Vagina (tissue), 2 donors: Measurements from ENCODE around the gene MED12L. TPM values are rescaled to one million over a fixed set of nuclear protein-coding genes. Genes with fewer than 3 reads are reported as not detected.

ENCODE experiments used
- DNase-seq, 2 donors: peaks; one replicate each; pipeline ENCODE4 v3.0.0-alpha.2; 2017; ENCODE audit errors: extremely low spot score in 2 of 2
- H3K27ac ChIP-seq: fragments of 200-600 bp; sonication (generic); one replicate; pipeline ENCODE4 v1.5.1; 2019
- H3K27me3 ChIP-seq: fragments of 200-600 bp; sonication (generic); one replicate; pipeline ENCODE4 v1.5.1; 2019
- H3K36me3 ChIP-seq, 2 donors: fragments of 200-600 bp; sonication (generic); one replicate each; pipeline ENCODE4 v1.5.1; 2017 to 2019
- H3K4me1 ChIP-seq: fragments of 200-600 bp; sonication (generic); one replicate; pipeline ENCODE4 v1.5.1; 2019
- H3K4me3 ChIP-seq, 2 donors: fragments of 200-600 bp; sonication (generic); 1 replicate in 1 of 2; 2 replicates in 1 of 2; pipeline ENCODE4 v1.5.1; 2016 to 2019
- H3K9me3 ChIP-seq: fragments of 200-600 bp; sonication (generic); one replicate; pipeline ENCODE4 v1.5.1; 2019
- POLR2A ChIP-seq, 2 donors: fragments of 450-650 bp; IDR thresholded peaks; one replicate each; pipeline ENCODE4 v1.6.1; 2017; ENCODE audit warnings: antibody characterized with exemption in 2 of 2, mild to moderate bottlenecking in 2 of 2, moderate library complexity in 2 of 2
- POLR2AphosphoS5 ChIP-seq, 2 donors: sonication (generic); formaldehyde crosslinking; IDR thresholded peaks; one replicate each; pipeline ENCODE4 v1.9.0; 2017; ENCODE audit warnings: antibody characterized with exemption in 2 of 2, mild to moderate bottlenecking in 2 of 2, low read depth in 1 of 2; ENCODE audit not compliant: insufficient read depth in 1 of 2
- intact Hi-C: fragments of 100-400 bp; cut with DNase I; formaldehyde crosslinking; loops from one replicate; pipeline ENCODE4 v1.15.1; 2023
- total RNA-seq: library from RNA; depleted of rRNA; stranded (reverse); fragments of >200 nt; gene quantifications from one replicate; pipeline ENCODE4 v1.2.3, GENCODE V29; 2016
- TF ChIP-seq, protein P1 (sequence below), 3 experiments: fragments of 450-650 bp in 2 of 3; fragments of 200-600 bp in 1 of 3; sonication (generic) in 1 of 3; IDR thresholded peaks; one replicate each; pipeline ENCODE4 v1.5.1; 2017 to 2019; ENCODE audit warnings: antibody characterized with exemption in 3 of 3, mild to moderate bottlenecking in 2 of 3, moderate library complexity in 2 of 3

MED12L gene
- total RNA-seq, 1 donor from 2014 or later = 1.7 TPM

DNA sequence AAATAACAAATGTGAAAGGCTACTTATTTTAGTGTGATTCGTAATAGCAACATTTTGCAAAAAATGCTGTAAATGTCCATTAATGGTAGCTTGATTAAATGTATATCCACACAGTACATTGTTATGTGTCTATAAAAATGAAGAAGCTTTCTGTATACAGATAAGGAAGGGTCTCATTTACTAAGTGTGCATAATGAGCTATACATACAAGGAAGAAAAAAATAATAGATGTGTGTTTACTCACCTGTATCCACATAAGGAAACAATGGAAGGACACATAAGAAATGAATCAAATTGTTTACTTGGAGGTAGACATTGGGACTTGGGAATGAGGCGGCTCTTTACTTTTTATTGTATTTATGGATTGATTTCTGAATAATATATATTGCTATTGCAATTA lies 34.9 kb downstream of the MED12L start:
- Histone ChIP-seq H3K9me3 (no peaks in the 10 kb centered on the region), H3K4me3 (no peak overlapping the region), H3K4me1 (no peaks in the 10 kb centered on the region), H3K27me3 (no peaks in the 10 kb centered on the region), H3K27ac (no peak overlapping the region), H3K36me3 (no peaks in the 10 kb centered on the region)
- TF ChIP-seq POLR2A (IDR thresholded peaks at IDR 0.05) (no peak), POLR2AphosphoS5 (IDR thresholded peaks at IDR 0.05; ENCODE audit: insufficient read depth in 1 of 2, low read depth in 1 of 2) (no peak)
- TF ChIP-seq, protein P1, sequence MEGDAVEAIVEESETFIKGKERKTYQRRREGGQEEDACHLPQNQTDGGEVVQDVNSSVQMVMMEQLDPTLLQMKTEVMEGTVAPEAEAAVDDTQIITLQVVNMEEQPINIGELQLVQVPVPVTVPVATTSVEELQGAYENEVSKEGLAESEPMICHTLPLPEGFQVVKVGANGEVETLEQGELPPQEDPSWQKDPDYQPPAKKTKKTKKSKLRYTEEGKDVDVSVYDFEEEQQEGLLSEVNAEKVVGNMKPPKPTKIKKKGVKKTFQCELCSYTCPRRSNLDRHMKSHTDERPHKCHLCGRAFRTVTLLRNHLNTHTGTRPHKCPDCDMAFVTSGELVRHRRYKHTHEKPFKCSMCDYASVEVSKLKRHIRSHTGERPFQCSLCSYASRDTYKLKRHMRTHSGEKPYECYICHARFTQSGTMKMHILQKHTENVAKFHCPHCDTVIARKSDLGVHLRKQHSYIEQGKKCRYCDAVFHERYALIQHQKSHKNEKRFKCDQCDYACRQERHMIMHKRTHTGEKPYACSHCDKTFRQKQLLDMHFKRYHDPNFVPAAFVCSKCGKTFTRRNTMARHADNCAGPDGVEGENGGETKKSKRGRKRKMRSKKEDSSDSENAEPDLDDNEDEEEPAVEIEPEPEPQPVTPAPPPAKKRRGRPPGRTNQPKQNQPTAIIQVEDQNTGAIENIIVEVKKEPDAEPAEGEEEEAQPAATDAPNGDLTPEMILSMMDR (IDR thresholded peaks at IDR 0.05) = no peak
- intact Hi-C loops = no loop called here
- no peak for DNase-seq

DNA sequence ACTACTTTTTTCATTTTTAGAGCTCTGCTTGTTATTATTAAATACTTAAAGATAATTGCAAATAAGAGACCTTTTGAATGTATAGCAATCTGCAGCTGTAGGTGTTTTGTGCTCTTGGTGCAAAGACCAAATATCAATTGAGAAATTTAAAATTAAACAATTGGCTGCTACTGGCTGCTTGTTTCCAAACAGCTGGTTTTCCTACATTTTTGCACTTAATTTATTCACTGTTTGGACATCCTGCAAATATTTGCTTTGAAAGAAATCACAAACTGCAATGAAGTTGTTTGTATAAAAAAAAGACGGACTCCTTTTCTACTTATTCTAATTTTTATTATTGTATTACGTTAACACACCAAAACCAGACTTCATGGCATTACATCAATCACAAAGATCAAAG lies 35.6 kb downstream of the MED12L start:
- no peak for DNase-seq

DNA sequence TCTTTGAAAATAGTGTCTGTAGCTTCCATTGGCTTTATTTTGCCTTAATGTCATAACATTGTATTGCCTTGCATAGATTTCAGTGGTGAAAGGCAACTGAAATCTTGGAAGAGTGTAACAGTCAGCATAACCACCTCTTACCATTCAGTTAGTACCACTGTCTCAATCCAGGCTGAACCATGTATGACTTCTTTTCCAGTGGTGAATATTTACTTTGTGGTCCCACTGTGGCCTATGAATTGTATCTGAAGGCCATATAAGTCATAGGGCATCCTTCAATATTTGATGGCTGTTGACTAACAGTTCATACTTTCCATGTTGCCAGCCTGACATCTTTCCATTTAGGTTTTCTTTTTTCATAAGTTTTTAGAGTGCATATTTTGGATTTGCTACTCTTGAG lies 38.4 kb downstream of the MED12L start:
- TF ChIP-seq, protein P1 (IDR thresholded peaks at IDR 0.05) = no peak
- TF ChIP-seq POLR2A (IDR thresholded peaks at IDR 0.05) (no peak), POLR2AphosphoS5 (IDR thresholded peaks at IDR 0.05; ENCODE audit: insufficient read depth in 1 of 2, low read depth in 1 of 2) (no peak)
- intact Hi-C loops = no loop called here
- Histone ChIP-seq H3K36me3 (no peaks in the 10 kb centered on the region), H3K9me3 (no peaks in the 10 kb centered on the region), H3K27ac (no peak overlapping the region), H3K27me3 (no peaks in the 10 kb centered on the region), H3K4me3 (no peak overlapping the region), H3K4me1 (no peaks in the 10 kb centered on the region)
- no peak for DNase-seq

More for the DNA sequence above, 35.6 kb downstream of the MED12L start:
- Histone ChIP-seq H3K4me1 (no peaks in the 10 kb centered on the region), H3K36me3 (no peaks in the 10 kb centered on the region), H3K9me3 (no peaks in the 10 kb centered on the region), H3K4me3 (no peak overlapping the region), H3K27me3 (no peaks in the 10 kb centered on the region), H3K27ac (no peak overlapping the region)
- no peak for TF ChIP-seq POLR2A (IDR thresholded peaks at IDR 0.05)
- TF ChIP-seq POLR2AphosphoS5 (IDR thresholded peaks at IDR 0.05; ENCODE audit: insufficient read depth in 1 of 2, low read depth in 1 of 2) = no peak
- TF ChIP-seq, protein P1 (IDR thresholded peaks at IDR 0.05) = no peak
- intact Hi-C loops = no loop called here

DNA sequence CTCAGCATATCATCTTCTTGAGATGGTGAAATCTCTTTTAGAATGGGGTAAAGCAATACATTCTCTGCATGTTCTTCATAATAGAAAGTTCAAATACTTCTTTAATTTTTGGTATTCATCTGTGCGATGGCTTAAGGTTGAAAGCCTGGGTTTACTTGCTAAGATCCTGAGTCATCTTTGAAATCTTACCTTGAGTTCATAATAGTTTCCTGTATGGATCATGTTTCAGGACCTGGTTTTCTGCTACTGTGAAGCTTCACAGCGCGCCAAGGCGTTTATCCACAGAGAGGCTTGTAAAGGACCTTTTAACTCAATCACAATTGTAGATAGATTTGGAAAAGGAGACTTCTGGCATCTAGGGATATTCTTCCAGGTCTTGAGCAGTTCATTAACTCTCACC lies 39.0 kb downstream of the MED12L start:
- Histone ChIP-seq H3K27ac (no peak overlapping the region), H3K4me3 (no peak overlapping the region), H3K36me3 (no peaks in the 10 kb centered on the region), H3K27me3 (no peaks in the 10 kb centered on the region), H3K9me3 (no peaks in the 10 kb centered on the region), H3K4me1 (no peaks in the 10 kb centered on the region)
- DNase-seq = no peak
- no peak for TF ChIP-seq POLR2AphosphoS5 (IDR thresholded peaks at IDR 0.05; ENCODE audit: insufficient read depth in 1 of 2, low read depth in 1 of 2)
- TF ChIP-seq POLR2A (IDR thresholded peaks at IDR 0.05) = no peak
- TF ChIP-seq, protein P1 (IDR thresholded peaks at IDR 0.05) = no peak
- intact Hi-C loops = no loop called here

DNA sequence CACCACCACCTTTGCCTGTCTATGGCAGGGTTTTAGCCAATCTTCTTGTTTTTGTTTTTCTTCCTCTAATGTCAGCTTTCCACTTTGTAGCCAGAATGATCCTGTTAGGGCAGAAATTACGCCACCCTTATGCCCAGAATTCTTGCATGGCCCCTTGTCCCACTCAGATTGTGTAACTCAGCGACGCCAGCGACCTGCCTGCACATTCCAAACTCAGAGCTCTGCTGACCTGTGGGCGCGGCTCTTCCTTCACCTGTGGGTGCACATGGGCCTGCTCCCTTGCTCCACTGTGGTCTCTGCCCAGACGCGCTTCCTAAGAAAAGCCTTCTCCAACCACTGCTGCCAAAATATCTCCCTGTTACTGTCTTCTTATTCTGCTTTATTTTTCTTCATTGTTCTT lies 45.0 kb downstream of the MED12L start:
- intact Hi-C loops = no loop called here

More for the DNA sequence above, 45.0 kb downstream of the MED12L start:
- no peaks in the 10 kb centered on the region for H3K36me3 ChIP-seq
- H3K4me1 ChIP-seq = no peaks in the 10 kb centered on the region
- H3K27ac ChIP-seq = no peak overlapping the region
- no peak overlapping the region for H3K4me3 ChIP-seq
- H3K27me3 ChIP-seq = no peaks in the 10 kb centered on the region
- DNase-seq = no peak
- H3K9me3 ChIP-seq = no peaks in the 10 kb centered on the region
- TF ChIP-seq POLR2A (IDR thresholded peaks at IDR 0.05) (no peak), POLR2AphosphoS5 (IDR thresholded peaks at IDR 0.05; ENCODE audit: insufficient read depth in 1 of 2, low read depth in 1 of 2) (no peak)
- TF ChIP-seq, protein P1 (IDR thresholded peaks at IDR 0.05) = no peak
